SU-DHL-6 (cell line): Measurements from ENCODE around the gene NFRKB.

ENCODE experiments used
- CTCF ChIP-seq: fragments of 200-600 bp; sonication (generic); IDR thresholded peaks from one replicate; pipeline ENCODE4 v1.5.1; 2017; ENCODE audit warnings: antibody characterized with exemption, mild to moderate bottlenecking, low read length, moderate library complexity; ENCODE audit not compliant: insufficient read depth, poor library complexity, severe bottlenecking
- EZH2phosphoT487 ChIP-seq: fragments of 200-600 bp; sonication (generic), shearing (Covaris generic); conservative IDR thresholded peaks from 2 replicates; pipeline ENCODE4 v1.6.1; 2018; ENCODE audit warnings: mild to moderate bottlenecking, antibody characterized with exemption, low read length, moderate library complexity, mixed read lengths

GRCh38 chr11:129864811-129865210 lies 30.6 kb downstream of the NFRKB start:
- TF ChIP-seq CTCF: no peak
- no peak for TF ChIP-seq EZH2phosphoT487
